Ovary (tissue), 3 donors: ENCODE data around the gene SHOX.

ENCODE experiments used
- CTCF ChIP-seq, 3 donors: fragments of 450-650 bp in 2 of 3; fragments of 200-600 bp in 1 of 3; IDR thresholded peaks; one replicate each; pipeline versions ENCODE4 v1.5.1 to v1.8.0; 2016 to 2022; ENCODE audit warnings: antibody characterized with exemption in 3 of 3, mild to moderate bottlenecking in 1 of 3
- POLR2A ChIP-seq: fragments of 450-650 bp; IDR thresholded peaks from one replicate; pipeline ENCODE4 v1.6.1; 2017; ENCODE audit warnings: antibody characterized with exemption, mild to moderate bottlenecking, moderate library complexity
- donor health status: DM: no; HTN: no; CAD: no.

GRCh38 chrX:633043-633984, 2.7 kb downstream of the SHOX start:
- TF ChIP-seq CTCF (IDR thresholded peaks at IDR 0.05) (no peak), POLR2A (no peak)
